ENCODE results near the gene XCR1.
A peak's percentile ranks its signal among the peaks of the same experiment; 100 is the strongest.

The XCR1 gene

GRCh38 chr3:45988362-45988761, 38.9 kb downstream of the XCR1 start:
- no peaks in the 10 kb centered on the region for H3K27me3 ChIP-seq (ENCODE audit: control insufficient read depth, insufficient read depth, low read length)
- no peak overlapping the region for H3K4me3 ChIP-seq (ENCODE audit: low read depth, low read length)
- no peak overlapping the region for H2AFZ ChIP-seq
- H3K9me3 ChIP-seq (ENCODE audit: control insufficient read depth, low read length): no peaks in the 10 kb centered on the region
- no peak overlapping the region for H3K9ac ChIP-seq
- H3K4me2 ChIP-seq (ENCODE audit: low read length): no peak overlapping the region
- no peak overlapping the region for H3K27ac ChIP-seq
- H3K4me1 ChIP-seq: peaks cover 28% of the 10 kb centered on the region
- no peaks in the 10 kb centered on the region for H3K36me3 ChIP-seq (ENCODE audit: control insufficient read depth, insufficient read depth, low read length)
- TF ChIP-seq, protein P1, sequence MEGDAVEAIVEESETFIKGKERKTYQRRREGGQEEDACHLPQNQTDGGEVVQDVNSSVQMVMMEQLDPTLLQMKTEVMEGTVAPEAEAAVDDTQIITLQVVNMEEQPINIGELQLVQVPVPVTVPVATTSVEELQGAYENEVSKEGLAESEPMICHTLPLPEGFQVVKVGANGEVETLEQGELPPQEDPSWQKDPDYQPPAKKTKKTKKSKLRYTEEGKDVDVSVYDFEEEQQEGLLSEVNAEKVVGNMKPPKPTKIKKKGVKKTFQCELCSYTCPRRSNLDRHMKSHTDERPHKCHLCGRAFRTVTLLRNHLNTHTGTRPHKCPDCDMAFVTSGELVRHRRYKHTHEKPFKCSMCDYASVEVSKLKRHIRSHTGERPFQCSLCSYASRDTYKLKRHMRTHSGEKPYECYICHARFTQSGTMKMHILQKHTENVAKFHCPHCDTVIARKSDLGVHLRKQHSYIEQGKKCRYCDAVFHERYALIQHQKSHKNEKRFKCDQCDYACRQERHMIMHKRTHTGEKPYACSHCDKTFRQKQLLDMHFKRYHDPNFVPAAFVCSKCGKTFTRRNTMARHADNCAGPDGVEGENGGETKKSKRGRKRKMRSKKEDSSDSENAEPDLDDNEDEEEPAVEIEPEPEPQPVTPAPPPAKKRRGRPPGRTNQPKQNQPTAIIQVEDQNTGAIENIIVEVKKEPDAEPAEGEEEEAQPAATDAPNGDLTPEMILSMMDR (IDR thresholded peaks at IDR 0.05): no peak
- no peaks in the 10 kb centered on the region for H3K79me2 ChIP-seq

DNA sequence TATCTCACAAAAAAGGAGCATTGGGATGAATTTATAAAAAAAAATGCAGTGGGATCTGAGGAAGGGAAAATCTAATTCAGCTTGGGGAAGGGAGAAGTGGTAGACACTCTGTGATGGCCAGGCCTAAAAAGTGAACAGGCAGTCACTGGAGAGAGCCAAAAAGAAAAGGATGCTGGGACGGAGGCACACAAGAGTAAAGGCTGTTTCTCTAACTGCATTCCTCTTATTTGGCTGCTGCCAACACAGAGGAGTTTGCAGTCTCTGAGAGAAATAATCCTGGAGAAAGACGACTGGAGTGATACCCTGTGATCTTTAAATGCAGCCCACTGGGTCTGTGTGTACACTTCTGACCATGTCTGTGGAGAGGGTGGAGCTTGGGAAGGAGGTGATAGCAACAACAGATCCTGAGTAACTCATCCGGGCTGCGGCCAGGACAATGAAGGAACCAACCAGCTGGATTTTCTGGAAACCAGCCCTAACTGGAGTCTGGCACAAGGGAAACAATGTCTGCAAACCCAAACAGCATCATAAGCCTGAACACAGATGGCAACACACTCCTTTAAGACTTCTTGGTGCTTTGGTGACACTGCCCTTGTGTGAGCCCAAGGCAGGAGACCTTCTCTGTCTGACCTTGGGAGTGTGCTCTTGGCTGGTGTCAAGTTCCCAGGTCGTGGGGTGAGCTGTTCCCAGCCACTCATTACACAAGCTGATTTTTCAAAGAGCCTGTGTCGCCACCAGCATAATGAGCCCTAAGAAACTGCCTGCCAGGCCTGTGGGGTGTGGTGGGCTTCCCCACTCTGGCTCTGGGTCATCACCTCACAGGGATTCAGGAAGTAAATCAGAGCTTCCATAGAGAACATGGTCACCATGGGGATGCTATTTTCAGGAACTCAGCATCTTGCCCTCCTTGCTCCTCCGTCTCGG, 39.7 kb downstream of the XCR1 start:
- peak overlapping the region; percentile 19 for H2AFZ ChIP-seq
- H3K4me2 ChIP-seq (ENCODE audit: low read length): no peak overlapping the region
- H3K9me3 ChIP-seq (ENCODE audit: control insufficient read depth, low read length): no peaks in the 10 kb centered on the region
- H3K36me3 ChIP-seq (ENCODE audit: control insufficient read depth, insufficient read depth, low read length): no peaks in the 10 kb centered on the region
- H3K9ac ChIP-seq: no peak overlapping the region
- H3K27me3 ChIP-seq (ENCODE audit: control insufficient read depth, insufficient read depth, low read length): no peaks in the 10 kb centered on the region
- H3K4me3 ChIP-seq (ENCODE audit: low read depth, low read length): no peak overlapping the region
- H3K27ac ChIP-seq: no peak overlapping the region
- TF ChIP-seq, protein P1 (IDR thresholded peaks at IDR 0.05): no peak
- H3K4me1 ChIP-seq: peaks cover 22% of the 10 kb centered on the region
- H3K79me2 ChIP-seq: no peaks in the 10 kb centered on the region

DNA sequence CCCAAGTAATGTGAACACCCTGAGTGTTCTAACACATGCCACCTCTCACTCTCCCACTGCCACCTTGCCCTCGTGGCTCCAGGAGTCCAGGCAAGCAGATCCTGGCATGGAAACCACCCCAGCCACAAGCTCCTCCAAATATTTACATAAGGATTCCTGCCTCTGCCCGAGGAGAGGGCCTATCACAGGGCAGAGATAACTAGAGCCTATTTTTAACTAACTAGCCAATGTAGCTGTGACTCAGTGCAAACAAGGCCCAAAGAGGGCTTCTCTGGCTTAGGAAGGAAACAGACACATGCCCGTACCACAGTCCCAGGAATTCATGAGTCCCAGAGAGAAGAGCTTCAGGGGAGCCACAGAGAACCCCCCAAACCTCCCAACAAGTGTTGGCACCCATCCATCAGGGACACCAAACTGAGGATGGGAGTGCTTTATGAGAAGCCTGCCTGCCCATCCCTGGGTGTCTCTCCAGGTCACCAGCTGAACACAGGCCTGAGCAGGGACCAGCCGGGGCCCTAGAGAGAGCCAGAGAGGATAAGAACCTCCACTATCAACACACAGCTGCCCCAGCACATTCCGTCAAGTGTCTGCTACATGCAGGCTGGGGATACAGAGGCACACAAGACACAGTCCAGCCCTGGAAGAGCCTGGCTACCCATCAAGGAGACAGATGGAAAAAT, 40.8 kb downstream of the XCR1 start:
- H3K4me1 ChIP-seq: peaks cover 21% of the 10 kb centered on the region
- H3K9me3 ChIP-seq (ENCODE audit: control insufficient read depth, low read length): no peaks in the 10 kb centered on the region
- H3K4me2 ChIP-seq (ENCODE audit: low read length): no peak overlapping the region
- H3K27me3 ChIP-seq (ENCODE audit: control insufficient read depth, insufficient read depth, low read length): no peaks in the 10 kb centered on the region
- no peak overlapping the region for H3K4me3 ChIP-seq (ENCODE audit: low read depth, low read length)
- H2AFZ ChIP-seq: no peak overlapping the region
- H3K9ac ChIP-seq: no peak overlapping the region
- TF ChIP-seq, protein P1 (IDR thresholded peaks at IDR 0.05): no peak
- no peaks in the 10 kb centered on the region for H3K36me3 ChIP-seq (ENCODE audit: control insufficient read depth, insufficient read depth, low read length)
- H3K27ac ChIP-seq: no peak overlapping the region
- H3K79me2 ChIP-seq: no peaks in the 10 kb centered on the region

GRCh38 chr3:45985532-45986302, 41.6 kb downstream of the XCR1 start:
- H3K4me3 ChIP-seq (ENCODE audit: low read depth, low read length): no peak overlapping the region
- H2AFZ ChIP-seq: no peak overlapping the region
- H3K27ac ChIP-seq: peak overlapping the region; percentile 46
- no peaks in the 10 kb centered on the region for H3K9me3 ChIP-seq (ENCODE audit: control insufficient read depth, low read length)
- TF ChIP-seq, protein P1 (IDR thresholded peaks at IDR 0.05): no peak
- peaks cover 21% of the 10 kb centered on the region for H3K4me1 ChIP-seq
- no peaks in the 10 kb centered on the region for H3K27me3 ChIP-seq (ENCODE audit: control insufficient read depth, insufficient read depth, low read length)
- H3K79me2 ChIP-seq: no peaks in the 10 kb centered on the region
- H3K9ac ChIP-seq: no peak overlapping the region
- H3K4me2 ChIP-seq (ENCODE audit: low read length): no peak overlapping the region
- no peaks in the 10 kb centered on the region for H3K36me3 ChIP-seq (ENCODE audit: control insufficient read depth, insufficient read depth, low read length)
